ENCODE results near the gene CD2. TPM values are rescaled to one million over a fixed set of nuclear protein-coding genes. Genes with fewer than 3 reads are reported as not detected.

The CD2 gene
- total RNA-seq, 4 donors from 2014 or later, result 5.0 to 8.7 (median 6.3) TPM; not detected in 1

GRCh38 chr1:116709666-116710167, 44.5 kb upstream of the CD2 start:
- TF ChIP-seq POLR2AphosphoS5 (IDR thresholded peaks at IDR 0.05) (no peak), EP300 (IDR thresholded peaks at IDR 0.05; ENCODE audit: low read depth) (no peak), POLR2A (IDR thresholded peaks at IDR 0.05) (no peak)
- TF ChIP-seq, protein P1, sequence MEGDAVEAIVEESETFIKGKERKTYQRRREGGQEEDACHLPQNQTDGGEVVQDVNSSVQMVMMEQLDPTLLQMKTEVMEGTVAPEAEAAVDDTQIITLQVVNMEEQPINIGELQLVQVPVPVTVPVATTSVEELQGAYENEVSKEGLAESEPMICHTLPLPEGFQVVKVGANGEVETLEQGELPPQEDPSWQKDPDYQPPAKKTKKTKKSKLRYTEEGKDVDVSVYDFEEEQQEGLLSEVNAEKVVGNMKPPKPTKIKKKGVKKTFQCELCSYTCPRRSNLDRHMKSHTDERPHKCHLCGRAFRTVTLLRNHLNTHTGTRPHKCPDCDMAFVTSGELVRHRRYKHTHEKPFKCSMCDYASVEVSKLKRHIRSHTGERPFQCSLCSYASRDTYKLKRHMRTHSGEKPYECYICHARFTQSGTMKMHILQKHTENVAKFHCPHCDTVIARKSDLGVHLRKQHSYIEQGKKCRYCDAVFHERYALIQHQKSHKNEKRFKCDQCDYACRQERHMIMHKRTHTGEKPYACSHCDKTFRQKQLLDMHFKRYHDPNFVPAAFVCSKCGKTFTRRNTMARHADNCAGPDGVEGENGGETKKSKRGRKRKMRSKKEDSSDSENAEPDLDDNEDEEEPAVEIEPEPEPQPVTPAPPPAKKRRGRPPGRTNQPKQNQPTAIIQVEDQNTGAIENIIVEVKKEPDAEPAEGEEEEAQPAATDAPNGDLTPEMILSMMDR (IDR thresholded peaks at IDR 0.05), result no peak
- no peak overlapping the region for H3K27ac ChIP-seq
- in situ Hi-C loops (cut with MboI; ENCODE audit: low pct_ligation_motif_present in 1 of 4, low pct_unique_long_range_greater_than_20kb in 1 of 4, low sequenced_read_pairs in 3 of 4), result no loop called here
- no peak overlapping the region for H3K4me3 ChIP-seq
- H3K36me3 ChIP-seq, result no peaks in the 10 kb centered on the region
- intact Hi-C loops (cut with DNase I; ENCODE audit: low total_unique reads), result no loop called here
- no peaks in the 10 kb centered on the region for H3K9me3 ChIP-seq
- no peaks in the 10 kb centered on the region for H3K27me3 ChIP-seq
- peaks cover 0 to under 1% (median 0%) of the 10 kb centered on the region in 4 donors for H3K4me1 ChIP-seq
- no peak for DNase-seq
- 91% methylated on average over 1 to 7 of the region's 7 CpGs for WGBS, 2 donors (ENCODE audit: low coverage in 1 of 2)

DNA sequence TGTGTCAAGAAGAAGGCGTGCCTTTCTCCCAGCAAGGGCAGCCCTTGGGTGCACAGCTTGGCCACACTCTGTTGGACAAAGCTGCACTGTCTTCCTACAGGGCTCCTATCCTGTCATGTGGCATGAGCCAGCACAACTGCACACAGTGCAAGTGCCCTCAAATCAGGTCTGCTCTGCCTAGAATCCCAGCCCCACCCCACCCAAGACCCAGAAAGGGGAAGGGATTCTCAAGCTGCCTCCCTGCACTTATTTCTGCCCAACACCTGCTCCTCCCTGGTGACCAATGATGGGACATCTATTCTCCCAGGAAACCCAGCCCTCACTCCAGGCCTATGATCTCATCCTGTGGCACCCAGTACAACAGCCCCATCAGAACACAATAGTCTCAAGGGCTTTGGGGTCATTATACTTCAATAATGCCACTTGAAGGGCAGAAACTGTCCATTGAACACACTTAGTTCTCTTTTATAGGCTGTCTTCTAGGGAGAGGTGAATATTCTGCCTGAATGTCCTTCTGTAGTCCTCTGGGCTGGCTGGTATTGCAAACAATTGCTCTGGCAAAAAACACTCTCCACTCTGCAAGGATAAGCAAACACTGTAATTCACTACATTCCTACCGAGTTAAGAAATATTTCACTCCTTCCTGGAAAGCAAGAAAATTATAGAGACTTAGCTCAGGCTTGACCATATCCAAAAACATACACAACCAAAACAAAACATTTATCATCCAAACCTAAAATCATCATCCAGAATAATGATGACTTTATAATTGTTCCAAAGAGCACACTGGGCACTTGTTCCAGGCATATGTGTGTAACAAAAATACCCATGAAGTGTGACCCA, 43.6 kb upstream of the CD2 start:
- WGBS, 2 donors (ENCODE audit: low coverage in 1 of 2), result 62% methylated on average over 2 of the region's 2 CpGs; no CpG with 5 or more reads in 1 of the 2 donors
- DNase-seq, result no peak
- in situ Hi-C loops (cut with MboI; ENCODE audit: low pct_ligation_motif_present in 1 of 4, low pct_unique_long_range_greater_than_20kb in 1 of 4, low sequenced_read_pairs in 3 of 4), result no loop called here
- Histone ChIP-seq H3K9me3 (no peaks in the 10 kb centered on the region), H3K27ac (no peak overlapping the region), H3K4me3 (no peak overlapping the region), H3K27me3 (no peaks in the 10 kb centered on the region), H3K4me1 (no peaks in the 10 kb centered on the region), H3K36me3 (no peaks in the 10 kb centered on the region)
- intact Hi-C loops (cut with DNase I; ENCODE audit: low total_unique reads), result no loop called here
- TF ChIP-seq EP300 (IDR thresholded peaks at IDR 0.05; ENCODE audit: low read depth) (no peak), POLR2AphosphoS5 (IDR thresholded peaks at IDR 0.05) (no peak), POLR2A (IDR thresholded peaks at IDR 0.05) (no peak)
- TF ChIP-seq, protein P1 (IDR thresholded peaks at IDR 0.05), result no peak

DNA sequence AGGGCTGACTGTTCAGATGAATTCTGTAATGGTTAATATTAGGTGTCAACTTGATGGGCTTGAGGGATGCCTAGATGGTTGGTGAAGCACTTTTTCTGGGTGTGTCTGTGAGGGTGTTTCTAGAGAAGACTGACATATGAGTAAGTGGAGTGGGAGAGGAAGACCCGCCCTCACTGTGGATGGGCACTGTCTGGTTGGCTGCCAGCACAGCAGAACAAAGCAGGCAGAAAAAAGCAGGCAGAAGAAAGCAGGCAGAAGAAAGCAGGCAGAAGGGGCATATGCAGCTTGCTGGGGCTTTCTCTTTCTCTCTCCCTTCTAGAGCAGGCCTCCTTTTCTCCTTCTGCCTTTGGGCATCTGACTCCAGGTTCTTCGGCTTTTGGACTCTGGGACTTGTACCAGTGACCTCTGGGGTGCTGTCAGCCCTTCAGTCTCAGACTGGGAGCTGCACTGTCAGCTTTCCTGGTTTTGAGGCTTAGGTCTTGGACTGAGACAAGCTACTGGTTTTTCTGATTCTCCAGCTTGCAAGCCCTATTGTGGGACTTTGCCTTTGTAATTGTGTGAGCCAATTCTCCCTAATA, 42.9 kb upstream of the CD2 start:
- Histone ChIP-seq H3K4me3 (no peak overlapping the region), H3K36me3 (no peaks in the 10 kb centered on the region), H3K27me3 (no peaks in the 10 kb centered on the region), H3K27ac (no peak overlapping the region), H3K9me3 (no peaks in the 10 kb centered on the region), H3K4me1 (no peaks in the 10 kb centered on the region)
- no peak for DNase-seq
- TF ChIP-seq EP300 (IDR thresholded peaks at IDR 0.05; ENCODE audit: low read depth) (no peak), POLR2A (IDR thresholded peaks at IDR 0.05) (no peak), POLR2AphosphoS5 (IDR thresholded peaks at IDR 0.05) (no peak)
- TF ChIP-seq, protein P1 (IDR thresholded peaks at IDR 0.05), result no peak
- in situ Hi-C loops (cut with MboI; ENCODE audit: low pct_ligation_motif_present in 1 of 4, low pct_unique_long_range_greater_than_20kb in 1 of 4, low sequenced_read_pairs in 3 of 4) (no loop called here), intact Hi-C loops (cut with DNase I; ENCODE audit: low total_unique reads) (no loop called here)
- 75 to 79% methylated on average over 2 of the region's 2 CpGs for WGBS, 2 donors (ENCODE audit: low coverage in 1 of 2)

GRCh38 chr1:116712510-116712909, 41.7 kb upstream of the CD2 start:
- no peaks in the 10 kb centered on the region for H3K9me3 ChIP-seq
- TF ChIP-seq POLR2A (IDR thresholded peaks at IDR 0.05), result no peak
- TF ChIP-seq POLR2AphosphoS5 (IDR thresholded peaks at IDR 0.05), result no peak
- TF ChIP-seq, protein P1 (IDR thresholded peaks at IDR 0.05), result no peak
- TF ChIP-seq EP300 (IDR thresholded peaks at IDR 0.05; ENCODE audit: low read depth), result no peak
- no peaks in the 10 kb centered on the region for H3K4me1 ChIP-seq
- H3K36me3 ChIP-seq, result no peaks in the 10 kb centered on the region
- in situ Hi-C loops (cut with MboI; ENCODE audit: low pct_ligation_motif_present in 1 of 4, low pct_unique_long_range_greater_than_20kb in 1 of 4, low sequenced_read_pairs in 3 of 4) (no loop called here), intact Hi-C loops (cut with DNase I; ENCODE audit: low total_unique reads) (no loop called here)
- no peak for DNase-seq
- H3K27me3 ChIP-seq, result no peaks in the 10 kb centered on the region
- WGBS, 2 donors (ENCODE audit: low coverage in 1 of 2), result 73 to 100% methylated on average over 1 to 6 of the region's 6 CpGs
- H3K27ac ChIP-seq, result no peak overlapping the region
- H3K4me3 ChIP-seq, result no peak overlapping the region

Data from transverse colon (tissue), 4 donors.